ENCODE data around the gene ANP32A.

DNA sequence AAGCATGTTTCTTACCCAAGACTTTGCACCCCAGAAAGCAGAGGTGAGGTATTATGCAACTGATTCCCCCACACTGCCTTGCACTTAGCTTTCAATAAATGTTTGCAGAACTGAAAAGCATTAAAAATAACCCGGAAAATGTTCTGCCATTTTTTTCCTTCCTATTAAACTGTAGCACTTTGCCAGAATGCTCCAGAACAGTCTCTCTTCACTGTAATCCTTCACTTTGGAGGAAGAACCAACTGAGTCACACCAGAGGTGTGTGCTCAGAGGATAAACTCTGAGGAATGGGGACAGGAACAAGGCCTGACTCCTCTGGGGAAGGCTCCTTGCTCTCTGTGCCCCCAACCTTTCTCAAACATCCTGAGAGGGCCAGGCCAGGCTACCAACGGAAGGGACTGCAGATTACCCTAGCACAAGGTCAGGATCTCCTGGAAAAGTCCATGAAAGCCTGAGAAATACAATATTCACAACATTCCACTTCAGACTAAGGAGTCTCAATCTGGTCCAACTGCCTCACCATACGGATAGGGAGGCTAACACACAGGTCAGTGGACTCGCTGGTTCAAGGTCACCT is 19.0 kb downstream of the ANP32A start:
- TF ChIP-seq POLR2AphosphoS5 (IDR thresholded peaks at IDR 0.05; ENCODE audit: low read depth, low read length) (no peak), POLR2A (IDR thresholded peaks at IDR 0.05; ENCODE audit: low read depth, low read length) (no peak), TAF1 (IDR thresholded peaks at IDR 0.05; ENCODE audit: borderline replicate concordance, low read depth, low read length) (no peak)
